WTC11 (cell line): Measurements from ENCODE around the gene SEC23IP. TPM values are rescaled to one million over a fixed set of nuclear protein-coding genes. Genes with fewer than 3 reads are reported as not detected.
A peak's percentile ranks its signal among the peaks of the same experiment; 100 is the strongest.

Experiments used
- ATAC-seq: fragments of 200-7000 bp; cut with Tn5 transposase; 2 replicates; pipeline ENCODE4 v1.10.0; 2021; ENCODE audit warnings: mild to moderate bottlenecking, moderate library complexity
- CTCF ChIA-PET: fragments of 300-600 bp; sonication (Branson Sonifier 250); formaldehyde crosslinking; loops from one replicate; lab custom pipeline; 2021; ENCODE audit warnings: antibody characterized with exemption; lab: Charles Lee
- POLR2A ChIA-PET: fragments of 350-600 bp; sonication (Branson Sonifier 250); formaldehyde crosslinking; loops from one replicate; lab custom pipeline; 2021; ENCODE audit warnings: antibody characterized with exemption; lab: Charles Lee
- DNase-seq: peaks from one replicate; pipeline ENCODE4 v3.0.0; 2021; ENCODE audit warnings: low spot score
- H3K27ac Mint-ChIP-seq: 2 replicates; pipeline ENCODE4 v1.8.0; 2021; ENCODE audit warnings: mixed read lengths
- H3K27me3 Mint-ChIP-seq: 2 replicates; pipeline ENCODE4 v1.8.0; 2021; ENCODE audit warnings: low read depth, mild to moderate bottlenecking, moderate library complexity, mixed read lengths
- H3K36me3 Mint-ChIP-seq: 2 replicates; pipeline ENCODE4 v1.8.0; 2021; ENCODE audit warnings: mixed read lengths
- H3K4me1 Mint-ChIP-seq: 2 replicates; pipeline ENCODE4 v1.8.0; 2022; ENCODE audit warnings: mixed read lengths
- H3K4me3 Mint-ChIP-seq: 2 replicates; pipeline ENCODE4 v1.8.0; 2021; ENCODE audit warnings: mild to moderate bottlenecking, moderate library complexity, mixed read lengths
- H3K9me3 Mint-ChIP-seq: 2 replicates; pipeline ENCODE4 v1.8.0; 2021; ENCODE audit warnings: mixed read lengths
- EMX1 ChIP-seq: fragments of 250-450 bp; sonication (Bioruptor Pico); IDR thresholded peaks from 2 replicates; pipeline ENCODE4 v1.8.0; 2021; ENCODE audit warnings: mild to moderate bottlenecking
- FOXP1 ChIP-seq: sonication (generic); formaldehyde crosslinking; IDR thresholded peaks from 2 replicates; pipeline ENCODE4 v1.8.0; 2022; ENCODE audit warnings: missing genetic modification reagents, mild to moderate bottlenecking, moderate library complexity, borderline replicate concordance
- HMGA2 ChIP-seq: fragments of 250-450 bp; sonication (Bioruptor Pico); IDR thresholded peaks from 2 replicates; pipeline ENCODE4 v1.4.0; 2021; ENCODE audit warnings: mild to moderate bottlenecking, moderate library complexity
- JAZF1 ChIP-seq: fragments of 250-450 bp; sonication (Bioruptor Pico); IDR thresholded peaks from 2 replicates; pipeline ENCODE4 v1.9.0; 2021; ENCODE audit warnings: moderate library complexity, mild to moderate bottlenecking, inconsistent platforms
- NFE2L1 ChIP-seq: sonication (generic); formaldehyde crosslinking; IDR thresholded peaks from 2 replicates; pipeline ENCODE4 v1.8.1; 2023; ENCODE audit warnings: missing genetic modification reagents
- NR2C2 ChIP-seq: sonication (generic); formaldehyde crosslinking; IDR thresholded peaks from 2 replicates; pipeline ENCODE4 v1.8.0; 2022; ENCODE audit warnings: mild to moderate bottlenecking, missing genetic modification reagents
- RELA ChIP-seq: sonication (generic); formaldehyde crosslinking; IDR thresholded peaks from 2 replicates; pipeline ENCODE4 v1.8.1; 2022; ENCODE audit warnings: missing genetic modification reagents, mild to moderate bottlenecking, borderline replicate concordance
- ZNF232 ChIP-seq: sonication (generic); formaldehyde crosslinking; IDR thresholded peaks from 2 replicates; pipeline ENCODE4 v1.8.0; 2022; ENCODE audit warnings: mild to moderate bottlenecking, missing genetic modification reagents
- ZNF671 ChIP-seq: fragments of 250-450 bp; sonication (Bioruptor Pico); IDR thresholded peaks from 2 replicates; pipeline ENCODE4 v1.8.0; 2021; ENCODE audit warnings: mild to moderate bottlenecking
- total RNA-seq: library from RNA; stranded (reverse); gene quantifications from 3 replicates; pipeline ENCODE4 v1.2.3, GENCODE V29; 2021
- TF ChIP-seq, protein P1 (sequence below): sonication (generic); formaldehyde crosslinking; conservative IDR thresholded peaks from 2 replicates; pipeline ENCODE4 v1.8.1; 2023; ENCODE audit warnings: mild to moderate bottlenecking, low read depth, missing genetic modification reagents, moderate library complexity
- TF ChIP-seq, protein P2 (sequence below): fragments of 250-450 bp; sonication (Bioruptor Pico); IDR thresholded peaks from 2 replicates; pipeline ENCODE4 v1.9.0; 2021; ENCODE audit warnings: moderate library complexity, mild to moderate bottlenecking, inconsistent platforms, borderline replicate concordance
- TF ChIP-seq, protein P3 (sequence below): fragments of 200-600 bp; IDR thresholded peaks from 2 replicates; pipeline ENCODE4 v1.8.0; 2022; ENCODE audit warnings: antibody characterized with exemption
- TF ChIP-seq, protein P4 (sequence below): fragments of 250-450 bp; sonication (Bioruptor Pico); IDR thresholded peaks from 2 replicates; pipeline ENCODE4 v2.1.2; 2022; ENCODE audit warnings: mild to moderate bottlenecking, moderate library complexity
- TF ChIP-seq, protein P5 (sequence below): sonication (generic); formaldehyde crosslinking; IDR thresholded peaks from 2 replicates; pipeline ENCODE4 v1.8.0; 2023; ENCODE audit warnings: mild to moderate bottlenecking, missing genetic modification reagents
- TF ChIP-seq, protein P6 (sequence below): sonication (generic); formaldehyde crosslinking; IDR thresholded peaks from 2 replicates; pipeline ENCODE4 v1.8.0; 2023; ENCODE audit warnings: missing genetic modification reagents
- TF ChIP-seq, protein P7 (sequence below): sonication (generic); formaldehyde crosslinking; IDR thresholded peaks from 2 replicates; pipeline ENCODE4 v1.8.1; 2023; ENCODE audit warnings: mild to moderate bottlenecking, missing genetic modification reagents, moderate library complexity

SEC23IP gene
- total RNA-seq, 1 experiment from 2014 or later, result 82.3 TPM

DNA sequence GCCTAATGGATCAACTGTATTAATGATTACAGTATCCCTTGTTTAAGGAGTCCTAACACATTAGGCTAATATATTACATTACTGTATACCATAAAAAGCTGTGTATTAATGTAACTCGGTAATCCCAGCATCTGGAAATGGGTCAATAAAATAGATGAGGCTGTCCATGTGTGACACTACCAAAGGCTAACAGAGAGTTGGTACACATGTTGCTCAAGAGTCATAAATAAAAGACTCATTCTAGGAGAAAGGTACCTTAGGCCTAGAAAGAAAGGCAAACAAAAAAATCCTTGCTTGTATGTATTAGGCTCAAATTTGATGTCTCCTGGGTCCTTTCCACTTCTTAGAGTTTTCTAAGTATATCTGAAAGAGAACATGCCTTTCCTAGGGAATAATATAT lies 34.5 kb upstream of the SEC23IP start (continued):
- TF ChIP-seq JAZF1 (CRISPR knock-in tag) (no peak), EMX1 (no peak), RELA (CRISPR knock-in tag) (no peak), HMGA2 (CRISPR knock-in tag) (no peak)
- TF ChIP-seq, protein P1, sequence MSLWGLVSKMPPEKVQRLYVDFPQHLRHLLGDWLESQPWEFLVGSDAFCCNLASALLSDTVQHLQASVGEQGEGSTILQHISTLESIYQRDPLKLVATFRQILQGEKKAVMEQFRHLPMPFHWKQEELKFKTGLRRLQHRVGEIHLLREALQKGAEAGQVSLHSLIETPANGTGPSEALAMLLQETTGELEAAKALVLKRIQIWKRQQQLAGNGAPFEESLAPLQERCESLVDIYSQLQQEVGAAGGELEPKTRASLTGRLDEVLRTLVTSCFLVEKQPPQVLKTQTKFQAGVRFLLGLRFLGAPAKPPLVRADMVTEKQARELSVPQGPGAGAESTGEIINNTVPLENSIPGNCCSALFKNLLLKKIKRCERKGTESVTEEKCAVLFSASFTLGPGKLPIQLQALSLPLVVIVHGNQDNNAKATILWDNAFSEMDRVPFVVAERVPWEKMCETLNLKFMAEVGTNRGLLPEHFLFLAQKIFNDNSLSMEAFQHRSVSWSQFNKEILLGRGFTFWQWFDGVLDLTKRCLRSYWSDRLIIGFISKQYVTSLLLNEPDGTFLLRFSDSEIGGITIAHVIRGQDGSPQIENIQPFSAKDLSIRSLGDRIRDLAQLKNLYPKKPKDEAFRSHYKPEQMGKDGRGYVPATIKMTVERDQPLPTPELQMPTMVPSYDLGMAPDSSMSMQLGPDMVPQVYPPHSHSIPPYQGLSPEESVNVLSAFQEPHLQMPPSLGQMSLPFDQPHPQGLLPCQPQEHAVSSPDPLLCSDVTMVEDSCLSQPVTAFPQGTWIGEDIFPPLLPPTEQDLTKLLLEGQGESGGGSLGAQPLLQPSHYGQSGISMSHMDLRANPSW, result no peak
- TF ChIP-seq, protein P2, sequence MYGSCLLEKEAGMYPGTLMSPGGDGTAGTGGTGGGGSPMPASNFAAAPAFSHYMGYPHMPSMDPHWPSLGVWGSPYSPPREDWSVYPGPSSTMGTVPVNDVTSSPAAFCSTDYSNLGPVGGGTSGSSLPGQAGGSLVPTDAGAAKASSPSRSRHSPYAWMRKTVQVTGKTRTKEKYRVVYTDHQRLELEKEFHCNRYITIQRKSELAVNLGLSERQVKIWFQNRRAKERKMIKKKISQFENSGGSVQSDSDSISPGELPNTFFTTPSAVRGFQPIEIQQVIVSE (CRISPR knock-in tag), result no peak
- TF ChIP-seq, all 79 proteins: peak for 0

DNA sequence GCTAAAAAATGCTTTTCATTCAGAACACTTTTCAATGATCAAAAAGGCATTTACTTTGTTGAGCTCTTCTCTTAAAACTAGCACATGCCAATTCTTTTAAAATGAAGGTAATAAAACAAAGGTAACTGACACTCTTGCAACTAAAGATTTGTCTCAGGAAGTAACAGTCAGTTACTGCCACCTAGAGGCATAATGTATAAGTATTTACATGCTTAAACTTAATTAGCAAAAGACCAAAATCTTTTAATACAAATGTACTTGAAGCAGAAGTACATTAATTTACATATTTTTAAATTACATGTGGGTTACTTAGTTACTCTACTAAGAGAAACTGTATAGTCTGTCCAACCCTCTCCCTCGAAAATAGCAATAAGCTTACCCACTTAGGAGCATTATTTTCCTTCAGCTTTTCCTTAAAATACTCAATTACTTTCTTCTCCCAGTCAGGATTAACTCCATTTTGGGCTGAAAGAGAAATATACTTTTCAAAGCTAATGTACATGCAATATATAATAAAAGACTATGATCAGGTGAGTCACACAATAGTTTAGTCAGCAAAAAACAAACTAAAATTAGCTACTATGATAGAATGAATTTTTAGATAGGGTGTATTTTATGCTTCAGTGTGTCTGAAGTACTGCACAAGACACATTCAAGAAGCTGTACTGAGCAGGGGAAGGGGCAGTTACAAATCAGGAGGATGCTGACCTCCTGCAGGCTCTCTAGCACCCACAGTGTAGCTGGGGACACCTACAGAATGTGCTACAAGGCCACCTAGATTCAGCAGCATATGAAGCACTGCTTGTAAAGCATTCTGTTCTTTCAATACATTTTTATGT lies 32.9 kb upstream of the SEC23IP start:
- TF ChIP-seq, protein P3, sequence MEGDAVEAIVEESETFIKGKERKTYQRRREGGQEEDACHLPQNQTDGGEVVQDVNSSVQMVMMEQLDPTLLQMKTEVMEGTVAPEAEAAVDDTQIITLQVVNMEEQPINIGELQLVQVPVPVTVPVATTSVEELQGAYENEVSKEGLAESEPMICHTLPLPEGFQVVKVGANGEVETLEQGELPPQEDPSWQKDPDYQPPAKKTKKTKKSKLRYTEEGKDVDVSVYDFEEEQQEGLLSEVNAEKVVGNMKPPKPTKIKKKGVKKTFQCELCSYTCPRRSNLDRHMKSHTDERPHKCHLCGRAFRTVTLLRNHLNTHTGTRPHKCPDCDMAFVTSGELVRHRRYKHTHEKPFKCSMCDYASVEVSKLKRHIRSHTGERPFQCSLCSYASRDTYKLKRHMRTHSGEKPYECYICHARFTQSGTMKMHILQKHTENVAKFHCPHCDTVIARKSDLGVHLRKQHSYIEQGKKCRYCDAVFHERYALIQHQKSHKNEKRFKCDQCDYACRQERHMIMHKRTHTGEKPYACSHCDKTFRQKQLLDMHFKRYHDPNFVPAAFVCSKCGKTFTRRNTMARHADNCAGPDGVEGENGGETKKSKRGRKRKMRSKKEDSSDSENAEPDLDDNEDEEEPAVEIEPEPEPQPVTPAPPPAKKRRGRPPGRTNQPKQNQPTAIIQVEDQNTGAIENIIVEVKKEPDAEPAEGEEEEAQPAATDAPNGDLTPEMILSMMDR, result 0 out of 2 replicates have a peak, but pooled peaks have one; percentile 34
- TF ChIP-seq, protein P4, sequence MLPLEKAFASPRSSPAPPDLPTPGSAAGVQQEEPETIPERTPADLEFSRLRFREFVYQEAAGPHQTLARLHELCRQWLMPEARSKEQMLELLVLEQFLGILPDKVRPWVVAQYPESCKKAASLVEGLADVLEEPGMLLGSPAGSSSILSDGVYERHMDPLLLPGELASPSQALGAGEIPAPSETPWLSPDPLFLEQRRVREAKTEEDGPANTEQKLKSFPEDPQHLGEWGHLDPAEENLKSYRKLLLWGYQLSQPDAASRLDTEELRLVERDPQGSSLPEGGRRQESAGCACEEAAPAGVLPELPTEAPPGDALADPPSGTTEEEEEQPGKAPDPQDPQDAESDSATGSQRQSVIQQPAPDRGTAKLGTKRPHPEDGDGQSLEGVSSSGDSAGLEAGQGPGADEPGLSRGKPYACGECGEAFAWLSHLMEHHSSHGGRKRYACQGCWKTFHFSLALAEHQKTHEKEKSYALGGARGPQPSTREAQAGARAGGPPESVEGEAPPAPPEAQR (CRISPR knock-in tag), result no peak
- Mint-ChIP-seq H3K36me3 (peaks cover 33% of the 10 kb centered on the region), H3K27ac (peak overlapping the region; percentile 61), H3K9me3 (peaks cover 9% of the 10 kb centered on the region), H3K27me3 (no peaks in the 10 kb centered on the region), H3K4me3 (no peak overlapping the region), H3K4me1 (peaks cover 27% of the 10 kb centered on the region)
- DNase-seq (no peak), ATAC-seq (no peak)
- ChIA-PET POLR2A (interaction anchor here (0.6 to 1.1 kb wide), 2 partner anchors 173 to 215 kb away, joined by 3 to 4 read pairs; no protein-coding TSS in a partner anchor), CTCF (interaction anchor here (0.8 to 3.4 kb wide), 16 partner anchors 12 to 325 kb away, joined by 3 to 23 read pairs (median 4); partner anchors contain the start of gene SEC23IP)

DNA sequence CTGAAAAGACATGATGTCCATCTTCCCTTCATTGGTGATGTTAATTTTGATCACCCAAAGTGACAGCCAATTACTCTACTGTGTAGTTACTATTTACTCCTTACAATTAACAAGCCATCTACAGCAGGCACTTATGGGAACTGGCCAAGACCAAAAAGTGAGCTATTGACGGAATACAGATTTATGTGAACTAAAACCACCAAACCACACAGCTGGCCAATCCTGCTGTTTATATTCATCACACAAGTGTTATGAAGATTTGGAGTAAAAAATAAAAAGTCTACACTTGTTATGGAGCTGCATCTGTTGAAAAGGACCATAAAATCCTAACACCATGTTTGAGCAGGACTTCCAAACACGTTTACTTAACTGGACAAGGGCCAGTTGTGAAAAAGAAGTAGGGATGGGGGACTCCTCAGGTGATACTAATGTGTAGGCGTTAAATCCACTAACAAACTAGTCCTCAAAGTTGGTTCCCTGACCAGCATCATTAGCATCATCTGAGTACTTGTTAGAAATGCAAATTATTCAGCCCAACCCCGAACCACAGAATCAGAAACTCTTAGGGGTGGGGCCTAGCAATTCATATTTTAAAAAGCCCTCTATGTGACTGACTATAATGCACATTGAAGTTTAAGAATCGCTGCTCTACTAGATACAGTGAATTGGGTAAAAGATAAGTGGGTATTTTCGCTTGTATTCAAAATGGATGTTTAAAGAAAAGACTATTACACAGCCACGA lies 31.5 kb upstream of the SEC23IP start:
- Mint-ChIP-seq H3K27me3 (no peaks in the 10 kb centered on the region), H3K9me3 (peaks cover 13% of the 10 kb centered on the region), H3K4me1 (peaks cover 27% of the 10 kb centered on the region), H3K4me3 (no peak overlapping the region), H3K36me3 (peaks cover 37% of the 10 kb centered on the region), H3K27ac (peak overlapping the region; percentile 70)
- ChIA-PET CTCF (interaction anchor here (2.1 to 3.4 kb wide), 6 partner anchors 11 to 252 kb away, joined by 8 to 23 read pairs (median 10); partner anchors contain the start of gene MCMBP), POLR2A (interaction anchor here (0.9 kb wide), 1 partner anchor 11 kb away, joined by 3 read pairs; no protein-coding TSS in a partner anchor)
- ATAC-seq (no peak), DNase-seq (no peak)
- TF ChIP-seq, protein P5, sequence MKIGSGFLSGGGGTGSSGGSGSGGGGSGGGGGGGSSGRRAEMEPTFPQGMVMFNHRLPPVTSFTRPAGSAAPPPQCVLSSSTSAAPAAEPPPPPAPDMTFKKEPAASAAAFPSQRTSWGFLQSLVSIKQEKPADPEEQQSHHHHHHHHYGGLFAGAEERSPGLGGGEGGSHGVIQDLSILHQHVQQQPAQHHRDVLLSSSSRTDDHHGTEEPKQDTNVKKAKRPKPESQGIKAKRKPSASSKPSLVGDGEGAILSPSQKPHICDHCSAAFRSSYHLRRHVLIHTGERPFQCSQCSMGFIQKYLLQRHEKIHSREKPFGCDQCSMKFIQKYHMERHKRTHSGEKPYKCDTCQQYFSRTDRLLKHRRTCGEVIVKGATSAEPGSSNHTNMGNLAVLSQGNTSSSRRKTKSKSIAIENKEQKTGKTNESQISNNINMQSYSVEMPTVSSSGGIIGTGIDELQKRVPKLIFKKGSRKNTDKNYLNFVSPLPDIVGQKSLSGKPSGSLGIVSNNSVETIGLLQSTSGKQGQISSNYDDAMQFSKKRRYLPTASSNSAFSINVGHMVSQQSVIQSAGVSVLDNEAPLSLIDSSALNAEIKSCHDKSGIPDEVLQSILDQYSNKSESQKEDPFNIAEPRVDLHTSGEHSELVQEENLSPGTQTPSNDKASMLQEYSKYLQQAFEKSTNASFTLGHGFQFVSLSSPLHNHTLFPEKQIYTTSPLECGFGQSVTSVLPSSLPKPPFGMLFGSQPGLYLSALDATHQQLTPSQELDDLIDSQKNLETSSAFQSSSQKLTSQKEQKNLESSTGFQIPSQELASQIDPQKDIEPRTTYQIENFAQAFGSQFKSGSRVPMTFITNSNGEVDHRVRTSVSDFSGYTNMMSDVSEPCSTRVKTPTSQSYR (CRISPR knock-in tag), result no peak
- TF ChIP-seq NFE2L1 (CRISPR knock-in tag), result no peak
- TF ChIP-seq ZNF232 (CRISPR knock-in tag), result no peak
- TF ChIP-seq, protein P6, sequence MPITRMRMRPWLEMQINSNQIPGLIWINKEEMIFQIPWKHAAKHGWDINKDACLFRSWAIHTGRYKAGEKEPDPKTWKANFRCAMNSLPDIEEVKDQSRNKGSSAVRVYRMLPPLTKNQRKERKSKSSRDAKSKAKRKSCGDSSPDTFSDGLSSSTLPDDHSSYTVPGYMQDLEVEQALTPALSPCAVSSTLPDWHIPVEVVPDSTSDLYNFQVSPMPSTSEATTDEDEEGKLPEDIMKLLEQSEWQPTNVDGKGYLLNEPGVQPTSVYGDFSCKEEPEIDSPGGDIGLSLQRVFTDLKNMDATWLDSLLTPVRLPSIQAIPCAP, result no peak
- no peak for TF ChIP-seq ZNF671 (CRISPR knock-in tag)
- TF ChIP-seq, protein P7, sequence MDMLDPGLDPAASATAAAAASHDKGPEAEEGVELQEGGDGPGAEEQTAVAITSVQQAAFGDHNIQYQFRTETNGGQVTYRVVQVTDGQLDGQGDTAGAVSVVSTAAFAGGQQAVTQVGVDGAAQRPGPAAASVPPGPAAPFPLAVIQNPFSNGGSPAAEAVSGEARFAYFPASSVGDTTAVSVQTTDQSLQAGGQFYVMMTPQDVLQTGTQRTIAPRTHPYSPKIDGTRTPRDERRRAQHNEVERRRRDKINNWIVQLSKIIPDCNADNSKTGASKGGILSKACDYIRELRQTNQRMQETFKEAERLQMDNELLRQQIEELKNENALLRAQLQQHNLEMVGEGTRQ (CRISPR knock-in tag), result no peak
- TF ChIP-seq NR2C2, result no peak
- TF ChIP-seq FOXP1 (CRISPR knock-in tag), result no peak
